Endothelial cell of umbilical vein (primary cell): ENCODE results near the gene MRC2. TPM values are rescaled to one million over a fixed set of nuclear protein-coding genes. Genes with fewer than 3 reads are reported as not detected.

Experiments used
- BruUV-seq: library from RNA; stranded (reverse); fragments of 400-500 nt; replicated peaks from 2 replicates; lab custom pipeline; 2021; lab: Mats Ljungman, UMichigan
- CTCF ChIA-PET: fragments of 300-600, 350-600 bp; sonication (Branson Sonifier 250); formaldehyde crosslinking; loops from one replicate; lab custom pipeline; 2021; ENCODE audit warnings: antibody characterized with exemption, inconsistent platforms; lab: Charles Lee
- POLR2A ChIA-PET: fragments of 300-600, 350-600 bp; sonication (Branson Sonifier 250); formaldehyde crosslinking; loops from one replicate; lab custom pipeline; 2021; ENCODE audit warnings: antibody characterized with exemption, inconsistent platforms; lab: Charles Lee
- DNase-seq: peaks from one replicate; pipeline ENCODE4 v3.0.0-alpha.2; 2011; ENCODE audit warnings: low read depth, low spot score
- FAIRE-seq: peaks from 2 replicates; lab custom pipeline; 2011; peaks lifted over from hg19 to GRCh38; lab: Jason Lieb, UNC
- H2AFZ ChIP-seq: 2 replicates; pipeline ENCODE4 v1.6.0; 2012; ENCODE audit warnings: low read depth, low read length, control low read depth, inconsistent platforms
- H3K27ac ChIP-seq: 2 replicates; pipeline ENCODE4 v1.5.1; 2011; ENCODE audit warnings: low read depth, mild to moderate bottlenecking, control low read depth, low read length, moderate library complexity; ENCODE audit not compliant: insufficient read depth
- H3K27me3 ChIP-seq, 2 experiments: 2 replicates each; pipeline versions ENCODE4 v1.6.0 to v1.6.1; 2011; ENCODE audit warnings: low read length in 2 of 2, mixed read lengths in 1 of 2; ENCODE audit not compliant: control insufficient read depth in 2 of 2, insufficient read depth in 2 of 2
- H3K36me3 ChIP-seq, 2 experiments: 2 replicates in 1 of 2; 3 replicates in 1 of 2; pipeline ENCODE4 v1.5.1; 2011; ENCODE audit warnings: low read length in 2 of 2, mild to moderate bottlenecking in 1 of 2, moderate library complexity in 1 of 2; ENCODE audit not compliant: control insufficient read depth in 2 of 2, insufficient read depth in 2 of 2; ENCODE audit errors: extremely low read depth in 1 of 2
- H3K4me1 ChIP-seq: 3 replicates; pipeline ENCODE4 v1.5.1; 2011; ENCODE audit warnings: mild to moderate bottlenecking, low read length; ENCODE audit not compliant: control insufficient read depth, insufficient read depth; ENCODE audit errors: extremely low read depth
- H3K4me2 ChIP-seq: 2 replicates; pipeline ENCODE4 v1.6.1; 2011; ENCODE audit warnings: low read length, control low read depth, mixed read lengths; ENCODE audit not compliant: insufficient read depth
- H3K4me3 ChIP-seq, 3 experiments: fragments of 200-600 bp in 1 of 3; sonication (generic), shearing (Covaris generic) in 1 of 3; replicated peaks in 1 of 3; 2 replicates each; pipeline ENCODE4 v1.5.1; 2011 to 2016; ENCODE audit warnings: control low read depth in 3 of 3, low read length in 3 of 3, mild to moderate bottlenecking in 2 of 3, inconsistent platforms in 1 of 3, low read depth in 1 of 3, moderate library complexity in 1 of 3; ENCODE audit not compliant: insufficient read depth in 1 of 3
- H3K79me2 ChIP-seq: 2 replicates; pipeline ENCODE4 v1.6.0; 2012; ENCODE audit warnings: low read length, inconsistent platforms; ENCODE audit not compliant: control insufficient read depth, insufficient read depth
- H3K9ac ChIP-seq: replicated peaks from 2 replicates; pipeline ENCODE3; 2011; ENCODE audit warnings: low read length, control low read depth; ENCODE audit not compliant: insufficient read depth; ENCODE audit errors: extremely low read depth
- H3K9me1 ChIP-seq: replicated peaks from 3 replicates; pipeline ENCODE4 v1.6.0; 2011; ENCODE audit warnings: mild to moderate bottlenecking, low read length; ENCODE audit not compliant: control insufficient read depth, insufficient read depth; ENCODE audit errors: extremely low read depth
- H3K9me3 ChIP-seq: replicated peaks from 2 replicates; pipeline ENCODE4 v1.5.1; 2012; ENCODE audit warnings: low read length, inconsistent platforms; ENCODE audit not compliant: control insufficient read depth, insufficient read depth
- H4K20me1 ChIP-seq: replicated peaks from 2 replicates; pipeline ENCODE3; 2011; ENCODE audit warnings: mild to moderate bottlenecking, low read length; ENCODE audit not compliant: control insufficient read depth, insufficient read depth; ENCODE audit errors: extremely low read depth
- CTCF ChIP-seq, 2 donors: IDR thresholded peaks; 1 replicate in 1 of 2; 2 replicates in 1 of 2; pipeline ENCODE4 v1.5.1; 2011; ENCODE audit warnings: low read length in 2 of 2, mild to moderate bottlenecking in 2 of 2, moderate library complexity in 2 of 2, control low read depth in 1 of 2, inconsistent platforms in 1 of 2, low read depth in 1 of 2; ENCODE audit not compliant: insufficient read depth in 1 of 2; ENCODE audit errors: extremely low read depth in 1 of 2
- EZH2 ChIP-seq: IDR thresholded peaks from 2 replicates; pipeline ENCODE4 v1.6.1; 2012; ENCODE audit warnings: borderline replicate concordance, low read depth, mild to moderate bottlenecking, moderate library complexity, low read length, inconsistent platforms; ENCODE audit not compliant: severe bottlenecking
- GATA2 ChIP-seq: IDR thresholded peaks from 2 replicates; pipeline ENCODE4 v1.7.0; 2011; ENCODE audit warnings: low read depth, mild to moderate bottlenecking, moderate library complexity, mixed read lengths, low read length; ENCODE audit not compliant: insufficient read length, insufficient read depth
- MYC ChIP-seq: IDR thresholded peaks from one replicate; pipeline ENCODE4 v1.6.1; 2011; ENCODE audit warnings: mild to moderate bottlenecking, low read depth, low read length
- POLR2AphosphoS5 ChIP-seq: IDR thresholded peaks from 2 replicates; pipeline ENCODE4 v1.6.1; 2012; ENCODE audit warnings: low read depth, mild to moderate bottlenecking, control low read depth, low read length, moderate library complexity; ENCODE audit not compliant: insufficient read depth
- dilution Hi-C: fragments of 300-500 bp; cut with MboI; formaldehyde crosslinking; loops from one replicate; pipeline ENCODE4 v1.15.0; 2019; ENCODE audit warnings: low sequenced_read_pairs; ENCODE audit not compliant: extremely low pct_ligation_motif_present
- intact Hi-C: fragments of 100-400 bp; cut with micrococcal nuclease; formaldehyde crosslinking; loops from one replicate; pipeline ENCODE4 v1.10.0; 2022
- polyA plus RNA-seq, 4 experiments: library from polyadenylated mRNA; depleted of rRNA in 3 of 4; stranded (reverse) in 3 of 4; unstranded in 1 of 4; fragments of >200 nt; gene quantifications; 2 replicates each; pipeline versions ENCODE4 v1.2.1 to v1.2.3, GENCODE V29; 2011 to 2012; ENCODE audit warnings: missing spikeins in 1 of 4
- total RNA-seq: library from RNA; stranded (reverse); gene quantifications from 2 replicates; pipeline ENCODE4 v1.2.3, GENCODE V29; 2021

The MRC2 gene
- total and polyA plus RNA-seq, 2 donors (not counting 3 experiments of a cell fraction or from before 2014, with no cell fraction given): 30.6 to 52.7 TPM

GRCh38 chr17:62643496-62643895, 16.0 kb downstream of the MRC2 start:
- Histone ChIP-seq H3K27me3 (no peaks in the 10 kb centered on the region), H4K20me1 (no peaks in the 10 kb centered on the region), H3K9ac (no peak overlapping the region), H2AFZ (no peak overlapping the region), H3K79me2 (no peaks in the 10 kb centered on the region), H3K4me1 (no peaks in the 10 kb centered on the region), H3K27ac (no peak overlapping the region), H3K36me3 (no peaks in the 10 kb centered on the region), H3K9me1 (no peaks in the 10 kb centered on the region), H3K9me3 (no peaks in the 10 kb centered on the region), H3K4me3 (no peak overlapping the region), H3K4me2 (peak overlapping the region; percentile 31)
- dilution Hi-C loops (no loop called here), intact Hi-C loops (no loop called here)
- CTCF ChIA-PET: interaction anchor here (1.2 kb wide), 1 partner anchor 15 kb away, joined by 3 read pairs; no protein-coding TSS in a partner anchor
- peak; percentile 59 for DNase-seq
- no peak for FAIRE-seq
- TF ChIP-seq CTCF (IDR thresholded peaks at IDR 0.05; ENCODE audit: extremely low read depth in 1 of 2, insufficient read depth in 1 of 2, low read depth in 1 of 2, low read length in 2 of 2) (no peak), GATA2 (peak; percentile 16), POLR2AphosphoS5 (no peak), EZH2 (no peak), MYC (no peak)
- POLR2A ChIA-PET: no interaction called here
- no TSS peak for BruUV-seq
